NOMO-1 (cell line): ENCODE measurements around the gene DOCK10.

Source experiments
- DNase-seq, 2 experiments: peaks; one replicate each; lab custom pipeline; 2025; ENCODE audit not compliant: unreplicated experiment in 2 of 2; lab: John Stamatoyannopoulos, UW

DOCK10 gene

DNA sequence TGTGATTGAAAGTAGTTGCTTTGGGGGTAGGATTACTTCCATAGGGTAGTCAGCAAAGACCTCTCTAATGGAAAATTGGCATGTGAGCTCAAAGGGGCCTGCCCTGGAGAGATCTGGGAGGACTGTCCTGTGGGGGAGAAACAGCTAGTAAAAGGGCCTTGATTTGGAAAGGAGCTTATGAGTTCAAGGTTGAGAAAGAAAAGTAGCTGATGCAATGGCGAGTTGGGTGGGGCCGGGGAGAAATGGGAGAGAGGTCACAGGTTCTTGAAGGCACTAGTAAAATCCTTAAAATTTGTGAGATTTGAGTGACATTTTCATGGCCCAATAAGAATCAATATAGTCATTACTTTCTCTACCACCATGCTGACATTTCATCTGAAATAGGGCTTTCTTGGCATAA lies 244.1 kb downstream of the DOCK10 start:
- DNase-seq, result no peak

DNA sequence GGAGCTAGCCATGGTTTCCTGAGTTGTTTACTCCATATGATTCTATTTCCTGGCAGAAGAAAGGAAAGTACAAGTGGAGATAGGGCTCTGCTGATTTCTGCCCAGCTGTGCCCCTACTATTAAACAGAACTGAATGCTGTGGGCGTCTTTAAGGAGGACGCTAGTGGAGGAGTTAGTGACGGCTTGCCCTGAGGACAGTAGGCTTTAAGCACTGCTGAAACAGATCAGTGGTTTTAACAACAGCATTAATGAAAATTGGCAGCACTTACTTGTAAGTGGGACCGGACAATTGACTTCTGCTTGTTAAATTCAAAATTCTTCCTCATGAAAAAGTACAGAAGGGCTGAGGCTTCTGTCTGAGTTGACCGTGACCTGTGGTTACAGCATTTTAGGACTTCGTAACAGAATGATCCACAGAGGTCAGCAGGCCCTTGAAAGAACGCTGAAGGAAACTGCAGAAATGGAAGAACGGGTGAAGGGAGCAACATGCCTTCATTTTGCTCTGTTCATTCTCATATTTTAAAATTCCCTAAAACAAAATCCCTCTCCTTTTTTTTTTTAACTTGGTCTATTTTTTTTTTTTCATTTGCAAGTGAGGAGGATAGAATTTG lies 245.5 kb downstream of the DOCK10 start:
- no peak for DNase-seq

DNA sequence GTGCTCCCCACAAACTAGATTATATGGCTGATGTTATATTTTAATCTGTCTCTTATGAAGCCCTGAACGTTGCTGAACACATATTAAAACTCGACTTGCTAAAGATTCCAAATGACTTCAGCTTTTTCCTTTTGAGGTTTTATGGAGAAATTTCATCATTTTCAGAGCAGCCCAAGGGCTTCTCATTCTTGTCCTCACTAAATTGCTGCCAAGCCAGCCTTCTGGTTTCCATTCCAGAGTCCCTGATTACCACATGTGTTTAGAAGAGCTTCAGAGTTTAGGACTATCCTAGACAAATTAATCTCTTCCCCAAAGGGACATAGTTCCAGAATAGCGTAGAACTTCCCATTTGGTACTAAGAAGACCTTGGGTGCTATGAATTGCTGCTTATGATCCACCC lies 248.3 kb downstream of the DOCK10 start:
- no peak for DNase-seq

DNA sequence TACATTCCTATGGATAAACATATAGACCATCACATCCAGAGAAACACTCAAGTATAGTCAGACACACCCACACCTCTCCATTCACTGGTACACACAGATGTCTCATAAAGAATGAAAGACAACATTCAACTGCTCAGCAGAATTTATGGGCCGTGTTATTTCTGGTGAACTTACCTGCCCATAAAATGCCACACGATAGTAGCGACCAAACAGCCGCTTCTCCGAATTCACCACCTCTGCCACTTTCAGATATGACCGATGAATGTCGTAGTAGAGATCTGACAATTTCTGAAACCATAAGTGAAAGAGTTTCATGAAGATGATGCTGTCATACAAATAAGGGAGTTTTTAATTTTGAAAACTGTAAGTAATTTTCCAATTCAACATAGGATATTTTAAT lies 255.4 kb downstream of the DOCK10 start:
- DNase-seq, result no peak

DNA sequence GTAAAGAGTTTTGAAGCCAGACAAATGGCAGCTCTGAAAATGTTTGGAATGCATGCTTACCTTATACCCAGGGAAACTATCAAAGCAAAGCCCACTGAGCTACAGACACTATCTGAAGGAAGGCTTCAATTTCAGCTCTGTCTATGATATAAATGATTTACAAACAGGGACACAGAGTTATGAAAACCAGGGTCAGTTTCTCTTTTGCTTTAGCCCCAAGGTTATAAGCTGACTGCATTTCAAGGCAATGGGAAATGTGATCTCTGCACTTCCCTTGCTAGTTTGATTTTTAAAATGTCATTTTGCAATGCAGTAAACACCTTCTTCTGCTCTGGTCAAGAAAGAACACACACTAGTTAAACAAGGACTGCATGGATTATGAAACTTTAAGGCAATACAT lies 260.9 kb downstream of the DOCK10 start:
- no peak for DNase-seq

DNA sequence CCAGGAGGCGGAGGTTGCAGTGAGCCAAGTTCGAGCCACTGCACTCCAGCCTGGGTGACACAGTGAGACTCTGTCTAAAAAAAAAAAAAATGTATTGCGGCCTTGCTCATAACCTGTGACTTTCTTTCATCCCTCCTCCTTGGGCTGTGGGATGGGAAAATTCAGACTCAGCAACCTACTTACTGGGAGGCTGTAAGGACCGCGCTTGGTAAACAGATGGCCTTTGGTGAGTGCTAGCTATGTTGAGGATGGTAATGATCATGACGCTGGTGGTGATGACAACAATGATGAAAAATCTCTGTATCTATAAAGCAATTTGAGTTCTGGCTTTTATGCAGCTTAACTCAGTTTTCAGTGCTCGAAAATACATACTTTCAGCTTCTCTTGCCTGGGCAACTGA lies 261.4 kb downstream of the DOCK10 start:
- DNase-seq, result no peak

DNA sequence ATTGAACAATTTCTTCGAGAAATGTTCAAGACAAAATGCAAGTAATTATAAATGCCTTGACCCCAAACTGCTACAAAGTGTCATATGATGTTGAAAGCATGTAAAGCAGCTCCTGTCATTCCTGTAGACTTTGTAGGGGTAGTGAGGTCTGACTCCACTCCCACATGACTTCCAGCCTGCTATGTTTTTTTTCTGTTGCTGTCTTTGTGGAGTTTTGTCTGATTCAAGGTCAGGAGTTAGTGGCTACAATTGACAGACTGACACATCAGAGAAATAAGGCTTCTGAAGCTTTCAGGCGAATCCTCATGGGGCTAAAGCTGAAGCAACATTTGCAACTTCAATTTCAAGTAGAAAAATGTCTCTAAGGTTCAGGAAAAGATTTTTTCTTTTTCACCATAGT lies 262.2 kb downstream of the DOCK10 start:
- no peak for DNase-seq

DNA sequence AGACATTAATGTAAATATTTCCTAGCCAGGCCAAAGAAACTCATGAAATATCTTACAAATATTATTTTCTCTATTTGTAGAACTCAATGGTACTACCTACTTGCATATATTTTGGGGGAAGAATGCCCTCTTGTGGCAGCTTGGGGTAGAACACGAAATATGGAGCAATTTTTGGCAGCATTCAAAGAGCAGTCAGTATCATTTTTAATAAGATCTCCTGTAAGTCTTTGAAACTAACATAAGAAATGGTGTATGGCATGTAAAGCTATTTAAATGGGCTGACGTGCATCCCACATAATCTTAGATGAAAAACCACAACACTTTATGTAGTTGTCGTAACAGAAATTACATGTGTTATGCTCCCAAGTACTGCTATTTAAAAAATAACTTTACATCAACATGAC lies 263.8 kb downstream of the DOCK10 start:
- peak; percentile 8 to 26 for DNase-seq

DNA sequence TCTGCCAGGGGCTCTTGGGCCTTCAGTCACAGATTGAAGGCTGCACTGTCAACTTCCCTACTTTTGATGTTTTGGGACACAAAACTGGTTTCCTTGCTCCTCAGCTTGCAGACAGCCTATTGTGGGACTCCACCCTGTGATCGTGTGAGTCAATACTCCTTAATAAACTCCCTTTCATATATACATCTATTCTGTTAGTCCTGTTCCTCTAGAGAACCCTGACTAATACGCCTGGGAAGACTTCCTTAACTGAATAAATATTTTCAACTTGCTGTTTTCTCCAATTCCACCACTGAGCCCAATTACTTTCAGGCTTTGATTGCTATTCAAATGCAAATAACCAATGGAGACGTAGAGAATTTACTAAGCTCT lies 264.7 kb downstream of the DOCK10 start:
- DNase-seq, result no peak

DNA sequence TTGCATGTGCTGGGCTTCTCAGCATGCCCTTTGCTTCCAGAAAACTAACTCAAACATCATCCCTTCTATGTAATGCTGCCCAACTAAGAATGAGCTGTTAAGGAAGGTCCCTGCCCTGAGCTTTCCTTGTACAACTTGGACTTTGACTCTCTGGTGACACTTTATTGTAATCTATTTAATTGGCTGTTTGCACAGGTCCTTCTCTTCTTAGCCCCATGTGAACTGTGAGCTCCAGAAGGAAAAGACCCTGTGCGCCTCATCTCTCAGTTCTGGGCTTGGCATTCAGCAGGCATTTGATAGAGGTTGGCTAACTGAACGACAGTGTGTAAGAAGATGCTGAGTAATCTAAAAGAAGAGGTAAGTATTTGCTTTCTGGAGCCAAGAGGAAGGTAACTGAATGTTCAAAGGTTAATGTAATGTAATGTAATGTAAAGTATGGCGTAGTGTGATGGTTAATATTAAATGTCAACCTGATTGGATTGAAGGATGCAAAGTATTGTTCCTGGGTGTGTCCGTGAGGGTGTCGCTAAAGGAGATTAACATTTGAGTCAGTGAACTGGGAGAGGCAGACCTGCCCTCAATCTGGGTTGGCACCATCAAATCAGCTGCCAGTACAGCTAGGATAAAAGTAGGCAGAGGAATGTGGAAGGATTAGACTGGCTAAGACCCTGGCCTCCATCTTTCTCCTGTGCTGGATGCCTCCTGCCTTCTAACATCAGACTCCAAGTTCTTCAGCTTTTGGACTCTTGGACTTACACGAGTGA lies 265.3 kb downstream of the DOCK10 start:
- DNase-seq, result no peak

DNA sequence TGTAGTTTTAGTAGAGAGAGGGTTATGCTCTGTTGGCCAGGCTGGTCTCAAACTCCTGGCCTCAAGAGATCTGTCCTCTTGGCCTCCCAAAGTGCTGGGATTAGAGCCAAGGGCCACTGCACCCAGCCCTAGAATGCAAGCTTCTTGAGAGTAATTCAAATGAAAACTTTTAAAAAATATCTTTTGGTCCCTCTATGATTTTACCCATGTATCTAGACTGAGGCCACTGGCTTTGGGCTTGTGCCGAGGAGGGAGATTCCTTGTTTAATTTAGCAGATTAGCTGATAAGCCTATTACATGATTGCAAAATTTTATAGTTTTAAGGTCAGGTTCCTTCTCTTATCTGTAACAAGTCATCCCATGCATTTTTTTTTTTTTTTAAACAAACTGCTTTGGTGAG lies 266.6 kb downstream of the DOCK10 start:
- DNase-seq, result no peak

DNA sequence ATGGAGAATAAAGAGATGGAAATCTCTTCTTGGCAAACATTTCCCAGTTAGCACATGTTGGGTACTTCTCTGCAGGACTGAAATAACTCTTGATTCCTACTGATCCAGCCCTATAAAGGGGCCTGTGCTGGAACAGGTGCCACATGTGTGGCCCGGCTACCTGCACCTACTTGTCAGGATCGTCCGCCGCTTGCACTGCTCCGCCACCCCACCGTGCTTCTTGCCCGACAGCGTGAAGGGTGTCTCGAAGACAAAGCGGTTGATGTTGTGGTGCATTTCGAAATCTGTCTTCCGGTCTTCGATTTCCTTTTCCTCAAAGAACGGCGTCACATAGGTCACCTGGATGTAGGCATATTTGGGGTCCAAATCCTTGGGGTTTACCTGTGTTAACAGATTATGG lies 267.5 kb downstream of the DOCK10 start:
- DNase-seq, result no peak

DNA sequence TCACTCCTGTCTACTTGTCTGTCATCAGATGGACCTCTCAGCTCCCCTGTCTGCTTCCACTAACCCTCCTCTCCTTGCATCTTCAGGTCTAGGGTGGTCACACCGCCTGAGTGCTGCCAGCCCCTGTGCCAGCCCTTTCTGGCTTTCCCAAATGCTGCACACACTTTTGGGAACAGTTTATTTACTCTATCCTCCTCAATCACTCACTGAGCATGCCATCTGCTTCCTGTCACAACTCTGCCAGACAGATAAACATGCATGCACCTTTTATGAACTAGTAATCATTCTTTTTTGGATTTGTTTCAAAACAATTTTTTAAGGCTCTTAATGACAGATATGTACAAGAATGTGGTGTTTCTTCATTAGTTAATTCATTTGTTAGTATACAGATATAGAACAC lies 269.8 kb downstream of the DOCK10 start:
- DNase-seq, result no peak

DNA sequence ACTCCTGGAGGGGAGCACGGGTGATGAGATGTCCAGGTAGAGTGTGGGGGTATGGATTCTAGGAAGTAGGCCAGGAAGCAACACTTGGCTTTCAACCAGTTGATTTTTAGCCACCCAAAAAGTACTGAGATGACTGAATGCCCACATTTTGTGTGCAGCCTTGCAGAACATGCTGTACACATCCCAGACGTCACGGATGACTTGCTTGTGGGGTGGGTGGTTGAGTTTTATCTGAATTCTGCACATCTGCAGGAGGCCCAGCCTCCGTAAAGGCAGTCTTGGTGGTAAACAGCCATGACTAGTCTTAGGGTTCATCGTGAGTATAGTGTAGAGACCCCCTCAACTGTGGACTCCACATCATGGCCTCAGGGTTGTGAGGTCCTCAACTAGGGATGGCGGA lies 272.8 kb downstream of the DOCK10 start:
- no peak for DNase-seq

DNA sequence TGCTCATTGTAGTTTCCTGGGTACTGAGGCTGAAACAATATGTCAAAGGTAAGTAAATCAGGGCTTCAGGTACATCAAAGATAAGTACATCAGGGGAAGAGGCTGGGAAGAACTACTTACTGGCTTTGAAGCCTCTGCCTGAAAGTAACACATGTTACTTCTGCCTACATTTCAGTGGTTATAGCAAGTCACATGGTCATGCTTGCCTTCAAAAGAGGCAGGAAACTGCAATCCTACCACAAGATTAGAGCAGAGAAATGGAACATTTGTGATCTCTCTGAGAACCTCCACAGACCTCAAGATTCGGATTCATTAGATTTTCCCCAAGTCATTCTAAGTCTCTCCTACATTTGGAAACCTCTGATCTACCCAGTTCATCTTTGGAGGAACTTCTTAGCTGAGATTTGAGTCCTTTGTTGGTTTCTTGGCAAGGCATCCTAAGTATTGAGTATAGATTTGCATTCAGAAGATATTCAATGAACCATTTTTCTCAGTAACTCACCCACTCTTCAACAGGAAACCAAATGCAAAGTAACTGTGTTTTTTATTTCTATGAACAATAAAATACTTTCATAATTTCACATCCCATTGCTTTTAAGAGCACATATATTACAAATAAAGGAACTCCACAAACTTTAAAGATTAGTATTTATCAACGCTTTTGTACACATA lies 277.6 kb downstream of the DOCK10 start:
- no peak for DNase-seq

DNA sequence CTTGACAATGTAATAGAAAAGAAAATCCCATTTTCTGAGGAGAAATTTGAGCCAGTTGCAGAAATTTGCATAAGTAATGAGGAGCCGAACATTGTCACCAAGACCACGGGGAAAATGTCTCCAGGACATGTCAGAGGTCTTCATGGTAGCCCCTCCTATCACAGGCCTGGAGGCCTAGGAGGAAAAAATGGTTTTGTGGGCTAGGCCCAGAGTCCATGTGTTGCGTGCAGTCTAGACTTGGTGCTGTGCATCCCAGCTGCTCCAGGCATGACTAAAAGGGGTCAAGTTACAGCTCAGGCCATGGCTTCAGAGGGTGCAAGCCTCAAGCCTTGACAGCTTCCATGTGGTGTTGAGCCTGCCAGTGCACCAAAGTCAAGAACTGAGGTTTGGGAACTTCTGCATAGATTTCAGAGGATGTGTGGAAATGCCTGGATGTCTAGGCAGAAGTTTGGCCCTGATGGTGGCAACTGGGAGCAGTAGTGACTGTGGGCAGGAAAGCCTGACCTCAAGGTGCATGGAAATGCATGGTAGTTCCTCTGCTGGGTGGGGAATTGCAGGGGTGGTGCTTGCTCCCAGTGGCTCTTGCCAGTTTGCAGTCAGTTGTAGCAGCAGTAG lies 284.2 kb downstream of the DOCK10 start:
- DNase-seq, result no peak

DNA sequence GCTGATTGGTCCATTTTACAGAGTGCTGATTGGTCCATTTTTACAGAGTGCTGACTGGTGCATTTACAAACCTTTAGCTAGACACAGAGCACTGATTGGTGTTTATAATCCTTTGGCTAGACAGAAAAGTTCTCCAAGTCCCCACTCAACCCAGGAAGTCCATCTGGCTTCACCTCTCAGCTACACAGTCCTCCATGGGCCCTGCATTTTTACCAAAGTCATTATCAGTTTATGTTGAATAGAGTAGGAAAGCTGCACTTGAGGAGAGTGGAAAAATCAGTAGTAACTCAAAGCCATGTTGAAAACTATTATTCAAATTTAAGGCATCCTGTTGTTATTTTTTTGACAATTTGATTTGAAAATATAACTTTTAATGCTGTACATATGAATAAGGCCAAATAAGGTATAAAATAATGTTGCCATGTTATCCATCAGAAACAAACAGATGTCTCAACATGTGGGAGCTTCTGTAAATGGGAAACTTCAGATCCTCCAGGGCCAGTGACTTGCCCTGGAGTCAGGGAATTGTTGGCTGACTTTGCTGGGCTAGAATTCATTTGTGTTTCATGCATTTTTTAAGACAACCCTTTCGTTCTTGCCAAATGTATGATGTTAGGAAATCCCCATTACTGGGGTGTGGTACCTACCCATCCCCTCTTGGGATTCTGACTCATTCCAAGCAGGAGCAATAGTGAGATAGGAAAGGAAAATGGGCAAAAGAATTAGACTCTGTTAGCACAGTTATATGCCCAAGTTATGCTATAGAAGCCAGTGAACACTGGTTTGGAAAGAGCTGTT lies 288.3 kb downstream of the DOCK10 start:
- DNase-seq, result no peak

DNA sequence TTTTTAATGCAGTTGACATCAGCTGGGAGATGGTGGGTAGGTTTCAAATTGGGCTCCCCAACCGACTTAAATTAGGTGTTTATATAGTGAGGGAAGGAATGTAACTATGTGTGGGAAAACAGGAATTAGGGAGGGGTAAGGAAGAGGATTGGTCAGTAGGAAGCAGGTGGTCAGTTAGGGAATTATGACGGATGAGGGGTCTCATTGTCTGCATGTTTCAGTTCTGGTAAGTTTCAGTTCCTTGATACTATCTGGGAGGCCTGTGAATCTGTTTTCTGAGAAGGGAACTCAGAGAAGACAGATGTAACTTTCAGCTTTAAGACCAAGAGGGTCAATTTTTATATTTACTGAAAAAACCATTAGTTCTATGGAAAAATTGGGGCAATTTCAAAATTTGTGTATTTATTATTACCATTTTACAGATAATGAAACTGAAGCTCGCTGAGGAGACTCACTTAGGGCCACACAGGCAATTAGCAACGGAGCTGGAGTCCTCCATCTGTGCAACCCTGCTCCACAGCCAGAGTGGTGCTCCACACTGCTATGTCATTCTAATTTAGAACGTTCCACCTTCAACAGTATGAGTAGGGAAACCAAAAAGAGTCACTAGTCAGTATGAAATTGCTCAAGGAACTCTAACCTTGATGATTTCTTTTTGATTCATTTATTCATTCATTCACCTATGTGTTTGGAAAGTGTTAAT lies 290.1 kb downstream of the DOCK10 start:
- peak in 1 of 2 experiments; percentile 26 for DNase-seq

DNA sequence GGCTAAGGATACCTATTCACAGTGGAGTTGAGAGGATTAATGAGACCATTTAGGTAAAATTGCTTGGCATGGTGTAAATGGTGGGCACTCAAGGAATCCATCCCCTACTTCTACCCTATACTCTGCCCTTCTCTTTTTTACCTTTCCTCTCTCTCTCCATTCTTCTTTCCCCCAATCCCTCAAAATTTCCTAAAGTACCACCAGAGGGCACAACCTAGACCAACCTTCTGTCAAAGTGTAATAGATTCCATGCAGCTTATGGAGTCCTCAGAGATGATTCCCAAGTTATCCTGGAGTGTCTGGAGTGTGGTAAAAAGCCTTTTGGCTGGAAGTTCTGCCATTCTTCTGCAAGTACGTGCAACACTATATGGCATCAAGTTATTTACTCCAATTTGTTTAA lies 293.1 kb downstream of the DOCK10 start:
- no peak for DNase-seq

DNA sequence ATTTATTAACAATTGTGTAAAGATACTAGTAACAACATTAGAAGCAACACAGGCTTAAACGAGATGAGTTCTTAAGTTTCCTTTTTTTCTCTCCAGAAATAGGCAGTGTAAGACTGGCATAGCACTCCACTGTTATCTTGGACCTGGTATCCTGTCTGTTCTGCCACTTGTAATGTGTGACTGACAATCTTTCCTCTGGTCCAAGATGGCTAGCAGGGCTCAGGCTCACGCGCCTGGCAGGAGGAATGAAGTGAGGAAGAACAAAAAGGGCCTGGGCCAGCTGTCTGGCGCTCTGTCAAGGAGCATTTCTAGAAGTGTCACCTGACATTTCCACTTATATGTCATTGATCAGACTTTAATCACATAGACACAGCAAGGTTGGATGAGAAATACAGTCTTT lies 294.5 kb downstream of the DOCK10 start:
- DNase-seq, result no peak
